ENCODE results near the gene SSB. TPM values are rescaled to one million over a fixed set of nuclear protein-coding genes. Genes with fewer than 3 reads are reported as not detected.

SSB gene
- total RNA-seq, 1 experiment from 2014 or later, result 113 TPM

- H3K9me3 Mint-ChIP-seq (ENCODE audit: unreplicated experiment), result no peaks in the 10 kb centered on the region
- CTCF ChIA-PET, result interaction anchor here (0.6 kb wide), 1 partner anchor 144 kb away, joined by 4 read pairs; no protein-coding TSS in a partner anchor
- intact Hi-C loops (cut with micrococcal nuclease), result loop anchor here (10.0 kb wide), 1 partner anchor 100 kb away; the partner anchor contains the start of genes CFAP210 and PHOSPHO2
- no peaks in the 10 kb centered on the region for H3K27me3 Mint-ChIP-seq (ENCODE audit: insufficient read depth, unreplicated experiment)
- no peak overlapping the region for H3K27ac Mint-ChIP-seq (ENCODE audit: low read depth, unreplicated experiment)
- no peak for TF ChIP-seq CTCF (IDR thresholded peaks at IDR 0.05; ENCODE audit: unreplicated experiment)
- H3K36me3 Mint-ChIP-seq (ENCODE audit: insufficient read depth, unreplicated experiment), result peaks cover 14% of the 10 kb centered on the region
- POLR2A ChIA-PET, result interaction anchor here (0.7 to 1.0 kb wide), 2 partner anchors 41 to 101 kb away, joined by 3 to 5 read pairs; partner anchors contain the start of genes CFAP210 and PHOSPHO2
- DNase-seq (ENCODE audit: unreplicated experiment), result no peak
- peaks cover 9% of the 10 kb centered on the region for H3K4me1 Mint-ChIP-seq (ENCODE audit: insufficient read depth, unreplicated experiment)
- BruUV-seq (replicated peaks), result no TSS peak
- H3K4me3 Mint-ChIP-seq (ENCODE audit: unreplicated experiment), result no peak overlapping the region
Observed at GRCh38 chr2:169795181-169795580, 3.5 kb upstream of the SSB start.

GRCh38 chr2:169796441-169796840 is 2.2 kb upstream of the SSB start:
- no peak for TF ChIP-seq CTCF (IDR thresholded peaks at IDR 0.05; ENCODE audit: unreplicated experiment)
- ChIA-PET CTCF (no interaction called here), POLR2A (interaction anchor here (0.7 kb wide), 1 partner anchor 129 kb away, joined by 3 read pairs; no protein-coding TSS in a partner anchor)
- H3K36me3 Mint-ChIP-seq (ENCODE audit: insufficient read depth, unreplicated experiment), result peaks cover 26% of the 10 kb centered on the region
- H3K4me1 Mint-ChIP-seq (ENCODE audit: insufficient read depth, unreplicated experiment), result peaks cover 9% of the 10 kb centered on the region
- peak; percentile 30 for DNase-seq (ENCODE audit: unreplicated experiment)
- H3K27me3 Mint-ChIP-seq (ENCODE audit: insufficient read depth, unreplicated experiment), result no peaks in the 10 kb centered on the region
- intact Hi-C loops (cut with micrococcal nuclease), result loop anchor here (10.0 kb wide), 1 partner anchor 102 kb away; the partner anchor contains the start of genes CFAP210 and PHOSPHO2
- H3K9me3 Mint-ChIP-seq (ENCODE audit: unreplicated experiment), result no peaks in the 10 kb centered on the region
- BruUV-seq (replicated peaks), result no TSS peak
- no peak overlapping the region for H3K27ac Mint-ChIP-seq (ENCODE audit: low read depth, unreplicated experiment)
- peak overlapping the region; percentile 45 for H3K4me3 Mint-ChIP-seq (ENCODE audit: unreplicated experiment)

- TF ChIP-seq CTCF (IDR thresholded peaks at IDR 0.05; ENCODE audit: unreplicated experiment), result no peak
- Mint-ChIP-seq H3K27ac (ENCODE audit: low read depth, unreplicated experiment) (no peak overlapping the region), H3K27me3 (ENCODE audit: insufficient read depth, unreplicated experiment) (no peaks in the 10 kb centered on the region), H3K4me3 (ENCODE audit: unreplicated experiment) (no peak overlapping the region), H3K9me3 (ENCODE audit: unreplicated experiment) (no peaks in the 10 kb centered on the region), H3K4me1 (ENCODE audit: insufficient read depth, unreplicated experiment) (peaks cover 13% of the 10 kb centered on the region), H3K36me3 (ENCODE audit: insufficient read depth, unreplicated experiment) (peaks cover 30% of the 10 kb centered on the region)
- intact Hi-C loops (cut with micrococcal nuclease), result loop anchor here (10.0 kb wide), 1 partner anchor 103 kb away; the partner anchor contains the start of genes CFAP210 and PHOSPHO2
- CTCF ChIA-PET, result no interaction called here
- POLR2A ChIA-PET, result interaction anchor here (0.7 to 2.5 kb wide), 6 partner anchors 11 to 91 kb away, joined by 3 to 22 read pairs (median 4); partner anchors contain the start of genes METTL5 and UBR3
- DNase-seq (ENCODE audit: unreplicated experiment), result no peak
- BruUV-seq (replicated peaks), result no TSS peak
Observed at GRCh38 chr2:169797601-169798000, 1.1 kb upstream of the SSB start.

GRCh38 chr2:169798397-169798717 is 314 bp upstream of the SSB start:
- DNase-seq (ENCODE audit: unreplicated experiment), result no peak
- CTCF ChIA-PET, result interaction anchor here (0.7 kb wide), 1 partner anchor 59 kb away, joined by 3 read pairs; no protein-coding TSS in a partner anchor
- intact Hi-C loops (cut with micrococcal nuclease), result loop anchor here (10.0 kb wide), 1 partner anchor 104 kb away; the partner anchor contains the start of genes CFAP210 and PHOSPHO2

More at GRCh38 chr2:169798397-169798717, 314 bp upstream of the SSB start:
- Mint-ChIP-seq H3K27me3 (ENCODE audit: insufficient read depth, unreplicated experiment) (no peaks in the 10 kb centered on the region), H3K36me3 (ENCODE audit: insufficient read depth, unreplicated experiment) (peaks cover 30% of the 10 kb centered on the region), H3K9me3 (ENCODE audit: unreplicated experiment) (no peaks in the 10 kb centered on the region), H3K27ac (ENCODE audit: low read depth, unreplicated experiment) (peak overlapping the region; percentile 65), H3K4me1 (ENCODE audit: insufficient read depth, unreplicated experiment) (peaks cover 13% of the 10 kb centered on the region), H3K4me3 (ENCODE audit: unreplicated experiment) (peak overlapping the region; percentile 78)
- POLR2A ChIA-PET, result interaction anchor here (0.6 to 2.6 kb wide), 14 partner anchors 8 to 225 kb away, joined by 3 to 22 read pairs (median 4); partner anchors contain the start of genes FASTKD1, KLHL23, METTL5 and UBR3
- TF ChIP-seq CTCF (IDR thresholded peaks at IDR 0.05; ENCODE audit: unreplicated experiment), result no peak
- no TSS peak for BruUV-seq (replicated peaks)

Data from MCF 10A (cell line).